Breast epithelium (tissue), 4 donors: Measurements from ENCODE around the gene B4GALT2. TPM values are rescaled to one million over a fixed set of nuclear protein-coding genes. Genes with fewer than 3 reads are reported as not detected.

Source experiments
- DNase-seq, 2 donors: peaks; one replicate each; pipeline ENCODE4 v3.0.0-alpha.2; 2019; ENCODE audit warnings: low spot score in 2 of 2
- H3K27ac ChIP-seq, 2 donors: fragments of 200-600 bp; sonication (generic) in 1 of 2; one replicate each; pipeline ENCODE4 v1.5.1; 2016 to 2019; ENCODE audit warnings: mild to moderate bottlenecking in 1 of 2
- H3K27me3 ChIP-seq, 2 donors: fragments of 200-600 bp; sonication (generic) in 1 of 2; one replicate each; pipeline versions ENCODE4 v1.5.1 to v1.6.0; 2017 to 2019; ENCODE audit warnings: control low read depth in 1 of 2, mild to moderate bottlenecking in 1 of 2
- H3K36me3 ChIP-seq: fragments of 200-600 bp; one replicate; pipeline ENCODE4 v1.5.1; 2019
- H3K4me1 ChIP-seq, 2 donors: fragments of 200-600 bp; sonication (generic); one replicate each; pipeline ENCODE4 v1.5.1; 2016 to 2019; ENCODE audit warnings: control low read depth in 1 of 2
- H3K4me3 ChIP-seq, 3 donors: fragments of 200-600 bp; sonication (generic); 1 replicate in 2 of 3; 2 replicates in 1 of 3; pipeline ENCODE4 v1.5.1; 2016 to 2019; ENCODE audit warnings: mild to moderate bottlenecking in 3 of 3, moderate library complexity in 2 of 3
- H3K9me3 ChIP-seq, 2 donors: fragments of 200-600 bp; sonication (generic) in 1 of 2; one replicate each; pipeline ENCODE4 v1.5.1; 2016 to 2019; ENCODE audit warnings: control low read depth in 1 of 2
- CTCF ChIP-seq, 3 donors: fragments of 450-650 bp; IDR thresholded peaks; one replicate each; pipeline ENCODE4 v1.5.1; 2016 to 2017; ENCODE audit warnings: antibody characterized with exemption in 3 of 3, mild to moderate bottlenecking in 3 of 3, moderate library complexity in 3 of 3
- POLR2A ChIP-seq: fragments of 450-650 bp; IDR thresholded peaks from one replicate; pipeline ENCODE4 v1.6.1; 2016; ENCODE audit warnings: antibody characterized with exemption, mild to moderate bottlenecking, moderate library complexity
- POLR2AphosphoS5 ChIP-seq, 3 donors: sonication (generic); formaldehyde crosslinking; IDR thresholded peaks; one replicate each; pipeline ENCODE4 v1.6.1; 2017; ENCODE audit warnings: antibody characterized with exemption in 3 of 3
- intact Hi-C: fragments of 100-400 bp; cut with DNase I; formaldehyde crosslinking; loops from one replicate; pipeline ENCODE4 v1.15.1; 2023; ENCODE audit warnings: low total_unique reads
- total RNA-seq, 3 donors: library from RNA; depleted of rRNA; stranded (reverse); fragments of >200 nt; gene quantifications; one replicate each; pipeline ENCODE4 v1.1.0, GENCODE V29; 2016

B4GALT2 gene
- total RNA-seq, 3 donors from 2014 or later, result 19.8 to 49.9 (median 37.0) TPM

GRCh38 chr1:43974443-43975248, 4.4 kb upstream of the B4GALT2 start, which contains the start of gene ATP6V0B:
Gene ATP6V0B (plus strand): TSS chr1:43974960. CDS start chr1:43975041, 81 bp downstream.
- peak; percentile 95 to 98 for DNase-seq
- no peaks in the 10 kb centered on the region for H3K36me3 ChIP-seq
- H3K27me3 ChIP-seq, result no peaks in the 10 kb centered on the region
- TF ChIP-seq POLR2A (peak; percentile 88), CTCF (IDR thresholded peaks at IDR 0.05) (peak; percentile 8 to 58 (median 54)), POLR2AphosphoS5 (IDR thresholded peaks at IDR 0.05) (peak; percentile 84 to 97 (median 94))
- peak within 1 kb of the TSS; percentile 92 to 95 (median 95) for H3K4me3 ChIP-seq
- intact Hi-C loops, result loop anchor here (5.0 to 10.0 kb wide), 3 partner anchors 440 to 1637 kb away; partner anchors contain the start of genes FOXJ3 and PTPRF
- no peaks in the 10 kb centered on the region for H3K9me3 ChIP-seq
- H3K4me1 ChIP-seq, result peaks cover 0 to 26% of the 10 kb centered on the region in 2 donors
- H3K27ac ChIP-seq, result peak within 1 kb of the TSS; percentile 96 to 97

GRCh38 chr1:43975249-43975961, 3.6 kb upstream of the B4GALT2 start:
- H3K4me1 ChIP-seq, result peaks cover 0 to 23% of the 10 kb centered on the region in 2 donors

GRCh38 chr1:43976045-43976444, 3.0 kb upstream of the B4GALT2 start:
- Histone ChIP-seq H3K36me3 (no peaks in the 10 kb centered on the region), H3K4me1 (peaks cover 0 to 18% of the 10 kb centered on the region in 2 donors), H3K27me3 (no peaks in the 10 kb centered on the region), H3K4me3 (peak overlapping the region; percentile 92 to 95 (median 95)), H3K9me3 (no peaks in the 10 kb centered on the region), H3K27ac (peak overlapping the region; percentile 96 to 97)
- intact Hi-C loops, result loop anchor here (5.0 to 10.0 kb wide), 3 partner anchors 441 to 1639 kb away; partner anchors contain the start of genes FOXJ3 and PTPRF
- no peak for DNase-seq
- TF ChIP-seq CTCF (IDR thresholded peaks at IDR 0.05) (no peak), POLR2AphosphoS5 (IDR thresholded peaks at IDR 0.05) (no peak), POLR2A (no peak)

More at GRCh38 chr1:43975249-43975961, 3.6 kb upstream of the B4GALT2 start:
- no peaks in the 10 kb centered on the region for H3K36me3 ChIP-seq
- no peaks in the 10 kb centered on the region for H3K9me3 ChIP-seq
- H3K27me3 ChIP-seq, result no peaks in the 10 kb centered on the region
- DNase-seq, result peak; percentile 62 to 81
- intact Hi-C loops, result loop anchor here (5.0 to 10.0 kb wide), 3 partner anchors 441 to 1638 kb away; partner anchors contain the start of genes FOXJ3 and PTPRF
- peak overlapping the region; percentile 92 to 95 (median 95) for H3K4me3 ChIP-seq
- no peak for TF ChIP-seq POLR2A
- no peak for TF ChIP-seq CTCF (IDR thresholded peaks at IDR 0.05)
- H3K27ac ChIP-seq, result peak overlapping the region; percentile 96 to 97

GRCh38 chr1:43976890-43977289, 2.1 kb upstream of the B4GALT2 start:
- TF ChIP-seq POLR2A, result no peak
- TF ChIP-seq POLR2AphosphoS5 (IDR thresholded peaks at IDR 0.05), result no peak
- no peak for TF ChIP-seq CTCF (IDR thresholded peaks at IDR 0.05)

More at GRCh38 chr1:43976890-43977289, 2.1 kb upstream of the B4GALT2 start:
- H3K27ac ChIP-seq, result no peak overlapping the region
- intact Hi-C loops, result loop anchor here (5.0 to 10.0 kb wide), 3 partner anchors 442 to 1640 kb away; partner anchors contain the start of genes FOXJ3 and PTPRF
- H3K9me3 ChIP-seq, result no peaks in the 10 kb centered on the region
- H3K36me3 ChIP-seq, result no peaks in the 10 kb centered on the region
- H3K4me1 ChIP-seq, result peaks cover 0 to 18% of the 10 kb centered on the region in 2 donors
- H3K4me3 ChIP-seq, result no peak overlapping the region
- H3K27me3 ChIP-seq, result no peaks in the 10 kb centered on the region
- no peak for DNase-seq
